A673 (cell line): ENCODE measurements around the gene EYS. TPM values are rescaled to one million over a fixed set of nuclear protein-coding genes. Genes with fewer than 3 reads are reported as not detected.

Experiments used
- BruUV-seq: library from RNA; stranded (reverse); fragments of 400-500 nt; replicated peaks from 2 replicates; lab custom pipeline; 2021; lab: Mats Ljungman, UMichigan
- CTCF ChIA-PET: fragments of 300-600 bp; sonication (Branson Sonifier 250); formaldehyde crosslinking; loops from one replicate; lab custom pipeline; 2022; ENCODE audit warnings: antibody characterized with exemption; lab: Charles Lee
- POLR2A ChIA-PET: fragments of 300-600 bp; sonication (Branson Sonifier 250); formaldehyde crosslinking; loops from one replicate; lab custom pipeline; 2022; ENCODE audit warnings: antibody characterized with exemption; ENCODE audit not compliant: low non-redundant PET; lab: Charles Lee
- DNase-seq: peaks from one replicate; pipeline ENCODE4 v3.0.0-alpha.2; 2015; ENCODE audit warnings: low spot score
- H3K27ac ChIP-seq: fragments of 200-600 bp; sonication (generic); 2 replicates; pipeline ENCODE4 v1.5.1; 2016; ENCODE audit warnings: mixed run types, low read depth, mild to moderate bottlenecking, mixed read lengths, antibody characterized with exemption, low read length; ENCODE audit not compliant: poor library complexity, severe bottlenecking
- H3K27me3 ChIP-seq: fragments of 200-600 bp; sonication (generic); replicated peaks from 2 replicates; pipeline ENCODE4 v1.6.1; 2017; ENCODE audit warnings: mixed run types, low read depth, mild to moderate bottlenecking, mixed read lengths, antibody characterized with exemption, low read length; ENCODE audit not compliant: insufficient read depth, poor library complexity
- H3K36me3 ChIP-seq: fragments of 200-600 bp; sonication (generic); 2 replicates; pipeline ENCODE4 v1.6.1; 2016; ENCODE audit warnings: mixed run types, mild to moderate bottlenecking, mixed read lengths, antibody characterized with exemption, low read length; ENCODE audit not compliant: insufficient read depth, poor library complexity, severe bottlenecking
- H3K4me1 ChIP-seq: fragments of 200-600 bp; sonication (generic); 2 replicates; pipeline ENCODE4 v1.6.1; 2017; ENCODE audit warnings: mixed run types, mild to moderate bottlenecking, mixed read lengths, antibody characterized with exemption, low read length; ENCODE audit not compliant: insufficient read depth, poor library complexity, severe bottlenecking
- H3K4me3 ChIP-seq: fragments of 200-600 bp; sonication (generic); 2 replicates; pipeline ENCODE4 v1.5.1; 2016; ENCODE audit warnings: low read depth, mixed run types, mild to moderate bottlenecking, mixed read lengths, low read length; ENCODE audit not compliant: poor library complexity, severe bottlenecking
- H3K9me3 ChIP-seq: fragments of 200-600 bp; sonication (generic); 2 replicates; pipeline ENCODE4 v1.6.1; 2016; ENCODE audit warnings: mixed run types, low read depth, mild to moderate bottlenecking, mixed read lengths, antibody characterized with exemption, low read length; ENCODE audit not compliant: poor library complexity, severe bottlenecking
- EZH2 ChIP-seq: fragments of 200-600 bp; sonication (generic); IDR thresholded peaks from 2 replicates; pipeline ENCODE4 v1.6.1; 2017; ENCODE audit warnings: borderline replicate concordance, low read depth, mild to moderate bottlenecking, mixed read lengths, antibody characterized with exemption, low read length; ENCODE audit not compliant: poor library complexity, severe bottlenecking
- intact Hi-C: fragments of 100-400 bp; cut with micrococcal nuclease; formaldehyde crosslinking; loops from one replicate; pipeline ENCODE4 v1.10.0; 2022; ENCODE audit not compliant: unreplicated experiment
- total RNA-seq: library from RNA; stranded (reverse); gene quantifications from 2 replicates; pipeline ENCODE4 v1.2.3, GENCODE V29; 2021
- TF ChIP-seq, protein P1 (sequence below): fragments of 300-800, 200-600 bp; sonication (generic); conservative IDR thresholded peaks from 2 replicates; pipeline ENCODE4 v1.5.1; 2017; ENCODE audit warnings: low read depth, mild to moderate bottlenecking, antibody characterized with exemption, low read length, moderate library complexity, mixed read lengths

The EYS gene
- total RNA-seq, 1 experiment from 2014 or later = 0.47 TPM

DNA sequence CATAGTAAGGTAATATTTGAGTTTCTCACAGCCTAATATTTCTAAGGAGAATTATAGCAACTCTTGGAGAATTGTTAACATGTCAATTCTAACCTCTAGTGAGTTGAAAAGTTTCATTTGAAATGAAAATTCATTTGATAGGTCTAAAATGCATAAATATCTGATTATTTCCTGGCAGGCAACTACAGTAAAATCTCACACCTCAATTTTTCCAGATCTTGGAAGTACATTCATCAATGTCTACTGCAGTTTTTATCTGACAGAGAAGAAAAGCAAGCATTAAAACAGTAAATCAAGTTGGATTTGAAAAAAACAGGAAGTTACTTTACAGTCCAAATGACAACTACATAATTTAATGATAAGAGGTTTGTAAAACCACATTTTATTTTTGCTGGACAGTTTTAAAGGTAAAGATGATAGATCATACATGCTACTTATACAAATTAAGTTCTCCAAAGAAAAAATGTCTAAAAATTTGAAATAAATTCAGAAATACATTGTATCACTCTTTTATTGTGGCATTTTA is 631.3 kb downstream of the EYS start:
- CTCF ChIA-PET = no interaction called here
- H3K4me1 ChIP-seq = no peaks in the 10 kb centered on the region
- intact Hi-C loops = no loop called here
- no peaks in the 10 kb centered on the region for H3K27me3 ChIP-seq
- POLR2A ChIA-PET = no interaction called here
- BruUV-seq = no TSS peak
- H3K4me3 ChIP-seq = no peak overlapping the region
- H3K9me3 ChIP-seq = no peaks in the 10 kb centered on the region
- TF ChIP-seq EZH2 = no peak
- TF ChIP-seq, protein P1, sequence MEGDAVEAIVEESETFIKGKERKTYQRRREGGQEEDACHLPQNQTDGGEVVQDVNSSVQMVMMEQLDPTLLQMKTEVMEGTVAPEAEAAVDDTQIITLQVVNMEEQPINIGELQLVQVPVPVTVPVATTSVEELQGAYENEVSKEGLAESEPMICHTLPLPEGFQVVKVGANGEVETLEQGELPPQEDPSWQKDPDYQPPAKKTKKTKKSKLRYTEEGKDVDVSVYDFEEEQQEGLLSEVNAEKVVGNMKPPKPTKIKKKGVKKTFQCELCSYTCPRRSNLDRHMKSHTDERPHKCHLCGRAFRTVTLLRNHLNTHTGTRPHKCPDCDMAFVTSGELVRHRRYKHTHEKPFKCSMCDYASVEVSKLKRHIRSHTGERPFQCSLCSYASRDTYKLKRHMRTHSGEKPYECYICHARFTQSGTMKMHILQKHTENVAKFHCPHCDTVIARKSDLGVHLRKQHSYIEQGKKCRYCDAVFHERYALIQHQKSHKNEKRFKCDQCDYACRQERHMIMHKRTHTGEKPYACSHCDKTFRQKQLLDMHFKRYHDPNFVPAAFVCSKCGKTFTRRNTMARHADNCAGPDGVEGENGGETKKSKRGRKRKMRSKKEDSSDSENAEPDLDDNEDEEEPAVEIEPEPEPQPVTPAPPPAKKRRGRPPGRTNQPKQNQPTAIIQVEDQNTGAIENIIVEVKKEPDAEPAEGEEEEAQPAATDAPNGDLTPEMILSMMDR = no peak
- H3K36me3 ChIP-seq = no peaks in the 10 kb centered on the region
- H3K27ac ChIP-seq = no peak overlapping the region
- DNase-seq = peak; percentile 9

DNA sequence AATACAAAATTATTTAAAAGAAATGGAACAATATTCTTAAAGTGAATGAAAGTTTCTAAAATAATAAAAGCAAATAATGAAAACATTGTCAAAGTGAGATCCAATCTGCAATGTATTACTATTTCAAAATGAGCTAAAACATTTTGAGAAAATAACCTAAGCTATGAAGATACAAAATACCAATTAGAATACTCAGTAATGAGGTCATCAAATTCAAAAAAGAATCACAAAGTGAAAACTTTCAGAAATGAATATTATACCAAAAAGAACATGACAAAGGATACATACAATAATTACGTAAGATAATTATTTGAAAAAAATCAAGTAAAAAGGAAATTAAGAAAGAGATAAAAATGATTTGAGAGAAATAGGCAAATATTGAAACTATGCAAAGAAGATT is 634.5 kb downstream of the EYS start:
- TF ChIP-seq, protein P1 = no peak
- TF ChIP-seq EZH2 = no peak
- no TSS peak for BruUV-seq
- intact Hi-C loops = no loop called here
- Histone ChIP-seq H3K27me3 (no peaks in the 10 kb centered on the region), H3K4me1 (no peaks in the 10 kb centered on the region), H3K4me3 (no peak overlapping the region), H3K36me3 (no peaks in the 10 kb centered on the region), H3K27ac (no peak overlapping the region), H3K9me3 (no peaks in the 10 kb centered on the region)
- ChIA-PET CTCF (no interaction called here), POLR2A (no interaction called here)
- no peak for DNase-seq

DNA sequence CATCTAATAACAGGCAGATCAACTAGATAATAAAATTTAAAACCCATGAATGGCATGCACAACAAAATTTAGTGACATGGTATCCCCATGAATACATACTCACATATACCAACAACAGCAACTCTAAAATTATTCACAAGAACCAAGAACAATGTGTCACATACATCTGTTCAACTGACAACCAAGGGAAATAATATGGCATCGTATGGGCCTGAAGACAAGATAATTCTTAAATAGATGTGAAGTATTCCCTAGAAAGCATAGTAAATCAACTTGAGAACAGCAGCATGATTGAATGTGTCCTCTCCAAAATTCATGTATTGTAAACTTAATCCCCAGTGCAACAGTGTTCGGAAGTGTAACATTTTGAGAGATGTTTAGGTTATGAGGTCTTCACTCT is 635.5 kb downstream of the EYS start:
- no peaks in the 10 kb centered on the region for H3K36me3 ChIP-seq
- H3K4me3 ChIP-seq = no peak overlapping the region
- POLR2A ChIA-PET = no interaction called here
- no peak overlapping the region for H3K27ac ChIP-seq
- no peaks in the 10 kb centered on the region for H3K4me1 ChIP-seq
- no TSS peak for BruUV-seq
- DNase-seq = no peak
- CTCF ChIA-PET = no interaction called here
- no peak for TF ChIP-seq EZH2
- TF ChIP-seq, protein P1 = no peak
- H3K27me3 ChIP-seq = no peaks in the 10 kb centered on the region
- intact Hi-C loops = no loop called here
- H3K9me3 ChIP-seq = no peaks in the 10 kb centered on the region
